WERI-Rb-1 (cell line): Measurements from ENCODE around the gene TEAD3.

Experiments
- DNase-seq: peaks from one replicate; pipeline ENCODE4 v3.0.0-alpha.2; 2020
- H3K27ac ChIP-seq: fragments of 250-450 bp; sonication (Bioruptor Pico); 2 replicates; pipeline ENCODE4 v1.5.1; 2020; ENCODE audit warnings: mild to moderate bottlenecking, moderate library complexity
- H3K27me3 ChIP-seq: fragments of 250-450 bp; sonication (Bioruptor Pico); 2 replicates; pipeline ENCODE4 v1.5.1; 2021; ENCODE audit warnings: mild to moderate bottlenecking, low read depth, moderate library complexity; ENCODE audit not compliant: insufficient read depth, severe bottlenecking
- H3K36me3 ChIP-seq: fragments of 250-450 bp; sonication (Bioruptor Pico); 2 replicates; pipeline ENCODE4 v1.5.1; 2020; ENCODE audit warnings: mild to moderate bottlenecking, moderate library complexity
- H3K4me3 ChIP-seq: 2 replicates; pipeline ENCODE4 v1.5.1; 2011; ENCODE audit warnings: low read depth, mild to moderate bottlenecking, control low read depth, low read length
- H3K9me3 ChIP-seq: fragments of 250-450 bp; sonication (Bioruptor Pico); 2 replicates; pipeline ENCODE4 v1.5.1; 2021; ENCODE audit warnings: mild to moderate bottlenecking, moderate library complexity; ENCODE audit not compliant: severe bottlenecking
- CTCF ChIP-seq: IDR thresholded peaks from 2 replicates; pipeline ENCODE4 v1.5.1; 2011; ENCODE audit warnings: low read depth, mild to moderate bottlenecking, control low read depth, inconsistent platforms, low read length

Gene TEAD3

GRCh38 chr6:35470663-35471120, 26.2 kb downstream of the TEAD3 start:
- H3K27ac ChIP-seq = peak overlapping the region; percentile 91
- no peaks in the 10 kb centered on the region for H3K27me3 ChIP-seq
- no peak for DNase-seq
- H3K36me3 ChIP-seq = peaks cover 91% of the 10 kb centered on the region
- no peak overlapping the region for H3K4me3 ChIP-seq
- no peaks in the 10 kb centered on the region for H3K9me3 ChIP-seq
- no peak for TF ChIP-seq CTCF

- DNase-seq = peak; percentile 79
- Histone ChIP-seq H3K9me3 (no peaks in the 10 kb centered on the region), H3K36me3 (peaks cover 91% of the 10 kb centered on the region), H3K27ac (peak overlapping the region; percentile 91), H3K4me3 (peak overlapping the region; percentile 86), H3K27me3 (no peaks in the 10 kb centered on the region)
- no peak for TF ChIP-seq CTCF
Observed at GRCh38 chr6:35469751-35470662, 26.9 kb downstream of the TEAD3 start.

- TF ChIP-seq CTCF = no peak
- H3K4me3 ChIP-seq = peak overlapping the region; percentile 86
- H3K36me3 ChIP-seq = peaks cover 86% of the 10 kb centered on the region
- no peaks in the 10 kb centered on the region for H3K9me3 ChIP-seq
- no peaks in the 10 kb centered on the region for H3K27me3 ChIP-seq
- H3K27ac ChIP-seq = peak overlapping the region; percentile 91
- DNase-seq = no peak
Observed at GRCh38 chr6:35468980-35469750, 27.7 kb downstream of the TEAD3 start.

- Histone ChIP-seq H3K27me3 (no peaks in the 10 kb centered on the region), H3K4me3 (peak within 1 kb of the TSS; percentile 86), H3K36me3 (peaks cover 84% of the 10 kb centered on the region), H3K27ac (peak within 1 kb of the TSS; percentile 91), H3K9me3 (no peaks in the 10 kb centered on the region)
- TF ChIP-seq CTCF = peak; percentile 99
- peak; percentile 99 for DNase-seq
Observed at GRCh38 chr6:35468181-35468979, 28.5 kb downstream of the TEAD3 start, which contains the start of gene RPL10A. TSS of gene RPL10A (plus strand) at chr6:35468401. CDS start at chr6:35468435, 34 bp downstream.

GRCh38 chr6:35465646-35466045, 31.2 kb downstream of the TEAD3 start:
- H3K9me3 ChIP-seq = no peaks in the 10 kb centered on the region
- no peak for TF ChIP-seq CTCF
- no peak overlapping the region for H3K4me3 ChIP-seq
- no peak for DNase-seq
- peaks cover 84% of the 10 kb centered on the region for H3K36me3 ChIP-seq
- H3K27me3 ChIP-seq = no peaks in the 10 kb centered on the region
- no peak overlapping the region for H3K27ac ChIP-seq
